Testis (tissue), 2 donors: Measurements from ENCODE around the gene ST6GAL2.

ENCODE experiments used
- POLR2A ChIP-seq: fragments of 450-650 bp; IDR thresholded peaks from one replicate; pipeline ENCODE4 v1.6.1; 2017; ENCODE audit warnings: antibody characterized with exemption, mild to moderate bottlenecking, moderate library complexity
- TF ChIP-seq, protein P1 (sequence below), 3 experiments: fragments of 450-650 bp in 2 of 3; fragments of 200-600 bp in 1 of 3; sonication (generic) in 1 of 3; IDR thresholded peaks; one replicate each; pipeline ENCODE4 v1.5.1; 2016 to 2019; ENCODE audit warnings: antibody characterized with exemption in 3 of 3, mild to moderate bottlenecking in 2 of 3, moderate library complexity in 1 of 3

DNA sequence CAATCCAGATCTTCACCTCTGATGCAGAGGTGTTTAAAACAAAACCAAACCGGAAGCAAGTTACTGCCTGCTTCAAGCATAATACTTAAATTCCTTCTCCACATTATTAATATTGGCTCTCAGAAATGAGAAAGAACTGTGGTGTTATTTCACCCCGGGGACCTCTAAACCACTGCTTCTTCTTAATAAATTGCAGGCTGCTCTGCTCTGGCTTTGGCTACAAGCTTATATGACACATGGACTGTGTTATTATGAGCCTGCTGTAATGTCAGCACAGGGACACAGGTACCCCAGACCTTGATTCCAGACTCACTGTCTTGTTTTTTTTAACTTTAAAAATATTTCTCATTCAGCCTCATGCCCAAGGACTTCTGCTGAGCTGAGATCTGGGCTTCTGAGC is 45.1 kb downstream of the ST6GAL2 start:
- TF ChIP-seq, protein P1, sequence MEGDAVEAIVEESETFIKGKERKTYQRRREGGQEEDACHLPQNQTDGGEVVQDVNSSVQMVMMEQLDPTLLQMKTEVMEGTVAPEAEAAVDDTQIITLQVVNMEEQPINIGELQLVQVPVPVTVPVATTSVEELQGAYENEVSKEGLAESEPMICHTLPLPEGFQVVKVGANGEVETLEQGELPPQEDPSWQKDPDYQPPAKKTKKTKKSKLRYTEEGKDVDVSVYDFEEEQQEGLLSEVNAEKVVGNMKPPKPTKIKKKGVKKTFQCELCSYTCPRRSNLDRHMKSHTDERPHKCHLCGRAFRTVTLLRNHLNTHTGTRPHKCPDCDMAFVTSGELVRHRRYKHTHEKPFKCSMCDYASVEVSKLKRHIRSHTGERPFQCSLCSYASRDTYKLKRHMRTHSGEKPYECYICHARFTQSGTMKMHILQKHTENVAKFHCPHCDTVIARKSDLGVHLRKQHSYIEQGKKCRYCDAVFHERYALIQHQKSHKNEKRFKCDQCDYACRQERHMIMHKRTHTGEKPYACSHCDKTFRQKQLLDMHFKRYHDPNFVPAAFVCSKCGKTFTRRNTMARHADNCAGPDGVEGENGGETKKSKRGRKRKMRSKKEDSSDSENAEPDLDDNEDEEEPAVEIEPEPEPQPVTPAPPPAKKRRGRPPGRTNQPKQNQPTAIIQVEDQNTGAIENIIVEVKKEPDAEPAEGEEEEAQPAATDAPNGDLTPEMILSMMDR (IDR thresholded peaks at IDR 0.05) = no peak
- no peak for TF ChIP-seq POLR2A
